Activated naive CD4-positive, alpha-beta T cell (primary cell): ENCODE measurements around the gene EXOC6B.

Source experiments
- DNase-seq, 4 experiments: peaks; one replicate each; lab custom pipeline; 2025; lab: John Stamatoyannopoulos, UW

Gene EXOC6B

DNA sequence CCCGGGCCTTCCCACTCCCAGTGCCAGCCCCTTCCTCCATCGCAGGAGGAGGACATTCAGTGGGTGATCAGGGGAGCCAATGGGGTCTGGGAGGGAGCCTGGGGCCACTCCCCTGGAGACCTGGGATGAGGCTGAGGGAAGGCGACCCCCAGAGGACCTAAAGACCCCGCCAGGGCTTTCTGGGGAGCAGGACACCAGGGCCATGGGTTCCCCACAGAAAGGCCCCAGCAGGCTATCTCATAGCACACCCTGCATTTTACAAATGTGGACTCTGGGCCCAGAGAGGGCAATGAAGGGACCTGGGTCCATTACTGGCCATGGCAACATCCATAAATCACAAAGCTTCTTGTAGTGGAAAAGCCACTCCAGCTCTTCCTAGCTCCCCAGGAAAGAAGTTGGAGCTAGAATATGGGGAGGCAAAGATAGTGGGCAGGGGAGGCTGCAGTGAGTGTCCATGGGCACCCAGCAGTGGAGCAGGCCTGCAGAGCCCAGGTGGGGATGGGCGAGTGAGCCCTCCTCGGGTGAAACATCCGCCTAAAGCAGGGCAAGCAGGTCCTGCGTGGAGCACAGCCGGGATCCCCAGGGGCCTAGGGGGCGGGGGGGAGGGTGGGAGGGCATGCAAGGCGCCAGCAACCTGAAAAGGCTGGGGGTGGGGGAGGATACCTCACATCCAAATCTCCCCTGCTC lies 692.0 kb downstream of the EXOC6B start:
- DNase-seq, result no peak

DNA sequence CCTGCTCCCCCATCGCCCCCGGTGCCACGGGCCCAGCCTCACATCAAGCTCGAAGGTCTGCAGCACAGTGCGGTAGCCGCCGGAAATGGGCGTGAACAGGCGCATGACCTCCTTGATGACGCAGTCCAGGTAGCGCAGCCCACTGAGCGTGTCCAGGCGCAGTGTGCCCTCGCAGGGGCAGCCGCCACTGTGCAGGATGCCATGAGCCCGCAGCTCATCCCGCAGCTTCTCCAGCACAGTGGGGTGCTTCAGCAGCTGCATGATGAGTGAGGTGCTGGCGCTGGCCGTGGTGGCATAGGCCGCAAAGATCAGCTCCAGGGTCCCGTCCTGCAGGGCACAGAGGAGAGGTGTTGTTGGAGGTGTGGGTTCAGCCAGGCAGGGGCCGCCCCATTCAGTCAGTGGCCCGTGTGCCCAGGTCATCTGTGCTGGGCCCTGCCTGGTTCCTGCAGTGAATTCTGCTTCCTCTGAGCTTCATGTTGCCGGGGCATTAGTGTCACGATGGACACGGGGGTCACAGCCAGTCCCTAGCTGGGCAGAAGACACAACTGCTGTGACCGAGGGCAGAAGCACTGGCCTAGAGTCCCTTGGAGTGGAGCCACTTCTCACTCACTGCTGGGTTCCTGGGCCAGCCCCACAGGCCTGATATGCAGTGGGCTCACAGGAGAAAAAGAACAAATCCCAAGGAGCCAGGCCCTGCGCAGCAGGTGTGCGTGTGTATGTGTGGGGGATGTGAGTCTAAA lies 692.7 kb downstream of the EXOC6B start:
- DNase-seq, result no peak

- DNase-seq, result no peak
Observed at GRCh38 chr2:72131916-72132841, 693.7 kb downstream of the EXOC6B start.

DNA sequence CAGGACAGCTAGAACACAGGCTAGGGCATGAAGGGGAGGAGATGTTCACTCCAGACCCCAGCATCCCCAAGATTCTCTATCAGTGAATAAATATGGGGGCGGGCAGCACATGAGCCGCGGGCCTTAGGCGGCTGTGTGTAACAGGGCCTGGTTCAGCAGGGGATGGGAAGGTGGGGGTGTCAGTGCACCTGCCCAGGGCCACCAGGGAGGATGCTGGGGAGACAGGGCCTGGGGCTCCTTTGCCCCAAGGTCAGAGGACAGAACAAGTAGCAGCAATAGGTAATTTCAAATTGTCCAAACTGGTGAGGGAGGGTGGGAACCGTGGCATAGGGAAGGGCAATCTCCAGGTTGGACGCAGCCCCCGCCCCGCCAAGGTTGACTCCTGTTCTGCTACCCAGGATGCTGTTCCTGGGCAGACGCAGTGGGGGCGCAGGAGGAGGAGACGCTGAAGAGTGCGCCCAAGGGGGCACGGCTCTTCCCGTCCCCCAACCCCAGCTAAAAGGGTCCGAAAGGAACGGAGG lies 694.4 kb downstream of the EXOC6B start:
- no peak for DNase-seq

DNA sequence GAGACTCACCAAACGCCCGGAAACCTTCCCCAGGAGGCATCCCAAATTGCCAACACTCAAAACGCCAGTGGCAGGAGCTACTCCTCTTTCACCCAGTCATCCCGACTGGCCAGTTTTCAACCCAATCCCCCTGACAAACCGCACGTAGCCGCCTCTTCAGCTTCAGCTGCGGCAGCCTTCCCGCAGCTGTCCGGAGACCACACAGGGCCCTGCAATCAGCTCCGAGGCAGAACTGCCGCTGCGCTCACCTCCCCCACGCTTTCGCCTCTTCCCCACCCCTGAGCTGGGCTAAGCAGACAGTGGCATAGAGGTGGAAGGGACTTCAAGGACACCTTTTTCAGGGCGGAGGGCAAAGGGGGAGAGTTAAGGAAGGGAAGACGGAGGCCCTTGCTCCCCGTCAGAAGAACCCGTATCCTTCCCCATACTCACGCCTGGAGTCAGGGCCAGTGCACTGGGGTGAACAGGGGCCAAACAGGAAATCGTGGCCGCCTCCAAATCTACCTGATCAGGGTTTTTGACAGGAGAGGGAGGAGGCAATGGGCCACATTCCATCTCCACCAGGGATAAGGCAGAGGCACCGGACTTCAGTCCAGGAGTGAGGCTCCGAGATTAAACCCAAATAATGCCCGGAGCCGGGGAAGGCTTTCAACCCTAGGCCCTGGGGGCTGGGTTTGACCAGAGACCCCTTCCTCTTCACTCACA lies 695.0 kb downstream of the EXOC6B start:
- DNase-seq, result no peak

DNA sequence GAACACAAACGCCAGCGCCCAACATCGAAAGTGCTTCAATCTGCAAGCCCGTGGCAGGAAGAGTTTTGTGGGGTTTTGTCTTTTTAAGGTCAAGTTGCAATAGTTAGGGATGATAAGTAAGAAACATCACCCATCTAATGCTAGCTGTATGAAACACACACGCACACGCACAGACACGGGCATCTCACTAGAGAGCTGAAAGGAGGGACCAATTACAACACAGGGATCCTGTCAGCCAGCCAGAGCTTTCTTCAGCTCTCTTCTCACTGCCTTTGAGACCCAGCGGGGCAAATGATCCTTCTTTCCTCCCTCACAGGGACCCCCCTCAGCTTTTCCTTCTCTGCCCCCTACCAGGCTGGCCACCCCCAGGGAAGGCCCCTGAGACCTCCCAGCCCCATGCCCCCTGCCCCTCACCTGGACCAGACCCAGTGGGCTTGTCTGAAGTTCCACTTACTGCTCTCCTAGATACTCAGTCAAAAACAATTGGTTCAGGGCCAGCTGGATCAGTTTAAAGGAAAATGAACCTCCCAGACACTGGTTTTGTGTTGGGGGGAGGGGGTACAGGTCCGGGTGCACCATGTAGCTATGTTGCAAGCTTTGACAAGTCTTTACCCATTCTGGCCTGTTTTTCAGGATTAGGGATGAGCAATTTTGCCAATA lies 696.0 kb downstream of the EXOC6B start:
- no peak for DNase-seq

- no peak for DNase-seq
Observed at GRCh38 chr2:72128843-72129227, 697.0 kb downstream of the EXOC6B start.

- DNase-seq, result no peak
Observed at GRCh38 chr2:72128059-72128842, 697.6 kb downstream of the EXOC6B start.

GRCh38 chr2:72127401-72128058 lies 698.3 kb downstream of the EXOC6B start:
- no peak for DNase-seq

- DNase-seq, result no peak
Observed at GRCh38 chr2:72126186-72127100, 699.4 kb downstream of the EXOC6B start.
